Hepatocyte (in vitro differentiated cells): ENCODE results near the gene PUM2.

ENCODE experiments used
- EZH2 ChIP-seq: fragments of 200-600 bp; sonication (generic); IDR thresholded peaks from 2 replicates; pipeline ENCODE4 v1.6.1; 2016; ENCODE audit warnings: antibody characterized with exemption, mild to moderate bottlenecking, borderline replicate concordance
- EZH2phosphoT487 ChIP-seq: fragments of 200-600 bp; sonication (generic); IDR thresholded peaks from one replicate; pipeline ENCODE4 v1.6.1; 2018; ENCODE audit warnings: antibody characterized with exemption, mild to moderate bottlenecking, low read depth, moderate library complexity; ENCODE audit not compliant: unreplicated experiment, severe bottlenecking
- TF ChIP-seq, protein P1 (sequence below): fragments of 200-600 bp; sonication (generic); IDR thresholded peaks from 2 replicates; pipeline ENCODE4 v1.5.1; 2016; ENCODE audit warnings: antibody characterized with exemption, mild to moderate bottlenecking; ENCODE audit not compliant: poor library complexity

DNA sequence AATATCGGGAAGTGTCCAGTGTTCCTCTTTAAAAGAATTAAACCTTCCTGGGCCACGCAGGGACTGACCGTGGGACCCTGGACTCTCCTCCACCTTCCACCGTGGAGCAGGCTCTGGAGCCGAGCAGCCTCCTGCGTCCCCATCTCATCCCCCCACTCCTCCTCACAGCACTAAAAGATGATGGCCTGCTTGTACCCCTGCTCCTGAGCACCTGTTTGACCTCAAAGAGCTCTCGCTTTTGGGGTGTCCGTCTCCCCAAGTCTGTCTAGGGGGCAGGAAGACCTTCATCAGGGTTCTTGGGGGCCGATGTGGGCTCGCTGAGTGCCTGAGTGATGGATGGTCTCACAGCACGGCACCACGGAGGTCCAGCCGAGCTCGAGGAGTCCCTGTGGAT, 124.5 kb downstream of the PUM2 start:
- TF ChIP-seq, protein P1, sequence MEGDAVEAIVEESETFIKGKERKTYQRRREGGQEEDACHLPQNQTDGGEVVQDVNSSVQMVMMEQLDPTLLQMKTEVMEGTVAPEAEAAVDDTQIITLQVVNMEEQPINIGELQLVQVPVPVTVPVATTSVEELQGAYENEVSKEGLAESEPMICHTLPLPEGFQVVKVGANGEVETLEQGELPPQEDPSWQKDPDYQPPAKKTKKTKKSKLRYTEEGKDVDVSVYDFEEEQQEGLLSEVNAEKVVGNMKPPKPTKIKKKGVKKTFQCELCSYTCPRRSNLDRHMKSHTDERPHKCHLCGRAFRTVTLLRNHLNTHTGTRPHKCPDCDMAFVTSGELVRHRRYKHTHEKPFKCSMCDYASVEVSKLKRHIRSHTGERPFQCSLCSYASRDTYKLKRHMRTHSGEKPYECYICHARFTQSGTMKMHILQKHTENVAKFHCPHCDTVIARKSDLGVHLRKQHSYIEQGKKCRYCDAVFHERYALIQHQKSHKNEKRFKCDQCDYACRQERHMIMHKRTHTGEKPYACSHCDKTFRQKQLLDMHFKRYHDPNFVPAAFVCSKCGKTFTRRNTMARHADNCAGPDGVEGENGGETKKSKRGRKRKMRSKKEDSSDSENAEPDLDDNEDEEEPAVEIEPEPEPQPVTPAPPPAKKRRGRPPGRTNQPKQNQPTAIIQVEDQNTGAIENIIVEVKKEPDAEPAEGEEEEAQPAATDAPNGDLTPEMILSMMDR: no peak
- TF ChIP-seq EZH2: no peak
- TF ChIP-seq EZH2phosphoT487: no peak
